ENCODE measurements around the gene DNAJC3. TPM values are rescaled to one million over a fixed set of nuclear protein-coding genes. Genes with fewer than 3 reads are reported as not detected.
"Not testable (repeated sequence)": the region's sequence is repeated elsewhere in the genome, so short reads cannot be mapped to it uniquely, and the experiment has no call there.

Gene DNAJC3
- total and polyA plus RNA-seq, 2 experiments from 2014 or later, result 19.5 to 27.5 TPM

DNA sequence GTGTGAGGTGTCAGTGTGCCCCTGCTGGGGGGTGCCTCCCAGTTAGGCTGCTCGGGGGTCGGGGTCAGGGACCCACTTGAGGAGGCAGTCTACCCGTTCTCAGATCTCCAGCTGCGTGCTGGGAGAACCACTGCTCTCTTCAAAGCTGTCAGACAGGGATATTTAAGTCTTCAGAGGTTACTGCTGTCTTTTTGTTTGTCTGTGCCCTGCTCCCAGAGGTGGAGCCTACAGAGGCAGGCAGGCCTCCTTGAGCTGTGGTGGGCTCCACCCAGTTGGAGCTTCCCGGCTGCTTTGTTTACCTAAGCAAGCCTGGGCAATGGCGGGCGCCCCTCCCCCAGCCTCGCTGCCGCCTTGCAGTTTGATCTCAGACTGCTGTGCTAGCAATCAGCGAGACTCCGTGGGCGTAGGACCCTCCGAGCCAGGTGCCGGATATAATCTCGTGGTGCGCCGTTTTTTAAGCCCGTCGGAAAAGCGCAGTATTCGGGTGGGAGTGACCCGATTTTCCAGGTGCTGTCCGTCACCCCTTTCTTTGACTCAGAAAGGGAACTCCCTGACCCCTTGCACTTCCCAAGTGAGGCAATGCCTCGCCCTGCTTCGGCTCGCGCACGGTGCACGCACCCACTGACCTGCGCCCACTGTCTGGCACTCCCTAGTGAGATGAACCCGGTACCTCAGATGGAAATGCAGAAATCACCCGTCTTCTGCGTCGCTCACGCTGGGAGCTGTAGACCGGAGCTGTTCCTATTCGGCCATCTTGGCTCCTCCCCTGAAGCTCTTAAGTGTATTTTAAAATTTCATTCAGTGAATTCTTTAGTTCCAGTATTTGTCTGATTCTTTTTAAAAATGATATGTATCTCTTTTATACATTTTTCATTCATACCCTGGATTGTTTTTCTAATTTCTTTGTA, 63.4 kb downstream of the DNAJC3 start:
- Histone ChIP-seq H3K4me3 (peak overlapping the region; percentile 35), H3K4me2 (0 out of 2 replicates have a peak overlapping the region, but pooled peaks have one; percentile 55), H3K79me2 (replicated peaks; ENCODE audit: insufficient read depth) (peaks cover 42% of the 10 kb centered on the region)
- H3K27me3 ChIP-seq (ENCODE audit: insufficient read depth); H3K36me3 ChIP-seq (ENCODE audit: insufficient read depth); H3K9me2 ChIP-seq (ENCODE audit: insufficient read depth); H3K4me1 ChIP-seq (ENCODE audit: insufficient read depth); H3F3A ChIP-seq (replicated peaks; ENCODE audit: low read depth); H3K27ac ChIP-seq (ENCODE audit: low read depth); H3K27me3 Mint-ChIP-seq (ENCODE audit: insufficient read depth, low read depth, poor library complexity); H3K27ac Mint-ChIP-seq; H2AFZ ChIP-seq; DNase-seq (ENCODE audit: low spot score); H4K20me1 ChIP-seq (replicated peaks; ENCODE audit: insufficient read depth); ATAC-seq: not testable (repeated sequence)
- Mint-ChIP-seq H3K9me3 (peaks cover 12% of the 10 kb centered on the region; the same call in 2 of the 3 replicates), H3K36me3 (ENCODE audit: low read depth) (peaks cover 18% of the 10 kb centered on the region), H3K4me3 (peak overlapping the region; percentile 39), H3K4me1 (peaks cover 15% of the 10 kb centered on the region)

GRCh38 chr13:95740979-95741320, 64.0 kb downstream of the DNAJC3 start:
- DNase-seq (ENCODE audit: low spot score) (no peak), ATAC-seq (no peak)
- H3K27ac Mint-ChIP-seq, result no peak overlapping the region
- peaks cover 21% of the 10 kb centered on the region for H3K4me1 Mint-ChIP-seq
- Histone ChIP-seq H2AFZ (no peak overlapping the region), H3K4me1 (ENCODE audit: insufficient read depth) (peaks cover 9% of the 10 kb centered on the region; the same call in 1 of the 2 replicates), H3K9me2 (ENCODE audit: insufficient read depth) (no peaks in the 10 kb centered on the region), H3K27me3 (ENCODE audit: insufficient read depth) (no peaks in the 10 kb centered on the region), H3K36me3 (ENCODE audit: insufficient read depth) (no peaks in the 10 kb centered on the region), H3K79me2 (replicated peaks; ENCODE audit: insufficient read depth) (peaks cover 42% of the 10 kb centered on the region), H3K27ac (ENCODE audit: low read depth) (no peak overlapping the region), H3K4me3 (peak overlapping the region; percentile 24), H4K20me1 (replicated peaks; ENCODE audit: insufficient read depth) (0 out of 2 replicates have a peak, but pooled peaks cover 1% of the 10 kb centered on the region), H3F3A (replicated peaks; ENCODE audit: low read depth) (no peaks in the 10 kb centered on the region), H3K4me2 (no peak overlapping the region)
- peak overlapping the region; percentile 39; the same call in 2 of the 3 replicates for H3K4me3 Mint-ChIP-seq
- H3K9me3 Mint-ChIP-seq, result peaks cover 12% of the 10 kb centered on the region; the same call in 2 of the 3 replicates
- peaks cover 17% of the 10 kb centered on the region for H3K36me3 Mint-ChIP-seq (ENCODE audit: low read depth)
- no peaks in the 10 kb centered on the region for H3K27me3 Mint-ChIP-seq (ENCODE audit: insufficient read depth, low read depth, poor library complexity)
- TF ChIP-seq EZH2 (IDR thresholded peaks at IDR 0.05; ENCODE audit: low read depth, unreplicated experiment) (no peak), ZNF331 (CRISPR knock-in tag; IDR thresholded peaks at IDR 0.05; ENCODE audit: low read depth) (no peak), NANOG (IDR thresholded peaks at IDR 0.05; ENCODE audit: borderline replicate concordance) (no peak), CREB1 (CRISPR knock-in tag; IDR thresholded peaks at IDR 0.05; ENCODE audit: low read depth) (no peak), REST (IDR thresholded peaks at IDR 0.05; ENCODE audit: unreplicated experiment) (no peak), POLR2AphosphoS5 (IDR thresholded peaks at IDR 0.05; ENCODE audit: low read depth) (no peak), STAT1 (IDR thresholded peaks at IDR 0.05; ENCODE audit: unreplicated experiment) (no peak)
- TF ChIP-seq, protein P1, sequence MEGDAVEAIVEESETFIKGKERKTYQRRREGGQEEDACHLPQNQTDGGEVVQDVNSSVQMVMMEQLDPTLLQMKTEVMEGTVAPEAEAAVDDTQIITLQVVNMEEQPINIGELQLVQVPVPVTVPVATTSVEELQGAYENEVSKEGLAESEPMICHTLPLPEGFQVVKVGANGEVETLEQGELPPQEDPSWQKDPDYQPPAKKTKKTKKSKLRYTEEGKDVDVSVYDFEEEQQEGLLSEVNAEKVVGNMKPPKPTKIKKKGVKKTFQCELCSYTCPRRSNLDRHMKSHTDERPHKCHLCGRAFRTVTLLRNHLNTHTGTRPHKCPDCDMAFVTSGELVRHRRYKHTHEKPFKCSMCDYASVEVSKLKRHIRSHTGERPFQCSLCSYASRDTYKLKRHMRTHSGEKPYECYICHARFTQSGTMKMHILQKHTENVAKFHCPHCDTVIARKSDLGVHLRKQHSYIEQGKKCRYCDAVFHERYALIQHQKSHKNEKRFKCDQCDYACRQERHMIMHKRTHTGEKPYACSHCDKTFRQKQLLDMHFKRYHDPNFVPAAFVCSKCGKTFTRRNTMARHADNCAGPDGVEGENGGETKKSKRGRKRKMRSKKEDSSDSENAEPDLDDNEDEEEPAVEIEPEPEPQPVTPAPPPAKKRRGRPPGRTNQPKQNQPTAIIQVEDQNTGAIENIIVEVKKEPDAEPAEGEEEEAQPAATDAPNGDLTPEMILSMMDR (conservative IDR thresholded peaks at IDR 0.05; ENCODE audit: low read depth in 2 of 2), result no peak
- TF ChIP-seq, protein P2, sequence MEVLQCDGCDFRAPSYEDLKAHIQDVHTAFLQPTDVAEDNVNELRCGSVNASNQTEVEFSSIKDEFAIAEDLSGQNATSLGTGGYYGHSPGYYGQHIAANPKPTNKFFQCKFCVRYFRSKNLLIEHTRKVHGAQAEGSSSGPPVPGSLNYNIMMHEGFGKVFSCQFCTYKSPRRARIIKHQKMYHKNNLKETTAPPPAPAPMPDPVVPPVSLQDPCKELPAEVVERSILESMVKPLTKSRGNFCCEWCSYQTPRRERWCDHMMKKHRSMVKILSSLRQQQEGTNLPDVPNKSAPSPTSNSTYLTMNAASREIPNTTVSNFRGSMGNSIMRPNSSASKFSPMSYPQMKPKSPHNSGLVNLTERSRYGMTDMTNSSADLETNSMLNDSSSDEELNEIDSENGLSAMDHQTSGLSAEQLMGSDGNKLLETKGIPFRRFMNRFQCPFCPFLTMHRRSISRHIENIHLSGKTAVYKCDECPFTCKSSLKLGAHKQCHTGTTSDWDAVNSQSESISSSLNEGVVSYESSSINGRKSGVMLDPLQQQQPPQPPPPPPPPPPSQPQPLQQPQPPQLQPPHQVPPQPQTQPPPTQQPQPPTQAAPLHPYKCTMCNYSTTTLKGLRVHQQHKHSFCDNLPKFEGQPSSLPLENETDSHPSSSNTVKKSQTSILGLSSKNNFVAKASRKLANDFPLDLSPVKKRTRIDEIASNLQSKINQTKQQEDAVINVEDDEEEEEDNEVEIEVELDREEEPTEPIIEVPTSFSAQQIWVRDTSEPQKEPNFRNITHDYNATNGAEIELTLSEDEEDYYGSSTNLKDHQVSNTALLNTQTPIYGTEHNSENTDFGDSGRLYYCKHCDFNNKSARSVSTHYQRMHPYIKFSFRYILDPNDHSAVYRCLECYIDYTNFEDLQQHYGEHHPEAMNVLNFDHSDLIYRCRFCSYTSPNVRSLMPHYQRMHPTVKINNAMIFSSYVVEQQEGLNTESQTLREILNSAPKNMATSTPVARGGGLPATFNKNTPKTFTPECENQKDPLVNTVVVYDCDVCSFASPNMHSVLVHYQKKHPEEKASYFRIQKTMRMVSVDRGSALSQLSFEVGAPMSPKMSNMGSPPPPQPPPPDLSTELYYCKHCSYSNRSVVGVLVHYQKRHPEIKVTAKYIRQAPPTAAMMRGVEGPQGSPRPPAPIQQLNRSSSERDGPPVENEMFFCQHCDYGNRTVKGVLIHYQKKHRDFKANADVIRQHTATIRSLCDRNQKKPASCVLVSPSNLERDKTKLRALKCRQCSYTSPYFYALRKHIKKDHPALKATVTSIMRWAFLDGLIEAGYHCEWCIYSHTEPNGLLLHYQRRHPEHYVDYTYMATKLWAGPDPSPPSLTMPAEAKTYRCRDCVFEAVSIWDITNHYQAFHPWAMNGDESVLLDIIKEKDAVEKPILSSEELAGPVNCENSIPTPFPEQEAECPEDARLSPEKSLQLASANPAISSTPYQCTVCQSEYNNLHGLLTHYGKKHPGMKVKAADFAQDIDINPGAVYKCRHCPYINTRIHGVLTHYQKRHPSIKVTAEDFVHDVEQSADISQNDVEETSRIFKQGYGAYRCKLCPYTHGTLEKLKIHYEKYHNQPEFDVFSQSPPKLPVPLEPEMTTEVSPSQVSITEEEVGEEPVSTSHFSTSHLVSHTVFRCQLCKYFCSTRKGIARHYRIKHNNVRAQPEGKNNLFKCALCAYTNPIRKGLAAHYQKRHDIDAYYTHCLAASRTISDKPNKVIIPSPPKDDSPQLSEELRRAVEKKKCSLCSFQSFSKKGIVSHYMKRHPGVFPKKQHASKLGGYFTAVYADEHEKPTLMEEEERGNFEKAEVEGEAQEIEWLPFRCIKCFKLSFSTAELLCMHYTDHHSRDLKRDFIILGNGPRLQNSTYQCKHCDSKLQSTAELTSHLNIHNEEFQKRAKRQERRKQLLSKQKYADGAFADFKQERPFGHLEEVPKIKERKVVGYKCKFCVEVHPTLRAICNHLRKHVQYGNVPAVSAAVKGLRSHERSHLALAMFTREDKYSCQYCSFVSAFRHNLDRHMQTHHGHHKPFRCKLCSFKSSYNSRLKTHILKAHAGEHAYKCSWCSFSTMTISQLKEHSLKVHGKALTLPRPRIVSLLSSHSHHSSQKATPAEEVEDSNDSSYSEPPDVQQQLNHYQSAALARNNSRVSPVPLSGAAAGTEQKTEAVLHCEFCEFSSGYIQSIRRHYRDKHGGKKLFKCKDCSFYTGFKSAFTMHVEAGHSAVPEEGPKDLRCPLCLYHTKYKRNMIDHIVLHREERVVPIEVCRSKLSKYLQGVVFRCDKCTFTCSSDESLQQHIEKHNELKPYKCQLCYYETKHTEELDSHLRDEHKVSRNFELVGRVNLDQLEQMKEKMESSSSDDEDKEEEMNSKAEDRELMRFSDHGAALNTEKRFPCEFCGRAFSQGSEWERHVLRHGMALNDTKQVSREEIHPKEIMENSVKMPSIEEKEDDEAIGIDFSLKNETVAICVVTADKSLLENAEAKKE (CRISPR knock-in tag; IDR thresholded peaks at IDR 0.05), result no peak

All from GM23338 (cell line).